Muscle of leg (tissue), 11 donors: Measurements from ENCODE around the gene RAD51AP1. TPM values are rescaled to one million over a fixed set of nuclear protein-coding genes. Genes with fewer than 3 reads are reported as not detected.
A peak's percentile ranks its signal among the peaks of the same experiment; 100 is the strongest.

Experiments used
- DNase-seq: peaks from one replicate; pipeline ENCODE4 v3.0.0; 2013
- H3K27ac ChIP-seq: one replicate; pipeline ENCODE4 v1.5.1; 2013; ENCODE audit warnings: mild to moderate bottlenecking, low read length, control low read depth
- H3K27me3 ChIP-seq: one replicate; pipeline ENCODE4 v1.6.1; 2013; ENCODE audit warnings: low read length; ENCODE audit not compliant: control insufficient read depth, insufficient read depth
- H3K36me3 ChIP-seq: one replicate; pipeline ENCODE4 v1.6.1; 2013; ENCODE audit warnings: low read length; ENCODE audit not compliant: control insufficient read depth, insufficient read depth
- H3K4me1 ChIP-seq: one replicate; pipeline ENCODE4 v1.6.1; 2013; ENCODE audit warnings: low read length; ENCODE audit not compliant: control insufficient read depth, insufficient read depth
- H3K4me3 ChIP-seq: one replicate; pipeline ENCODE4 v1.5.1; 2013; ENCODE audit warnings: low read length, control low read depth
- H3K9me3 ChIP-seq: replicated peaks from 2 replicates; pipeline ENCODE4 v1.6.1; 2013; ENCODE audit warnings: low read depth, low read length; ENCODE audit not compliant: control insufficient read depth
- WGBS: methylation state at CpG from one replicate; pipeline ENCODE4 v1.1.5; 2013; ENCODE audit warnings: missing lambda C conversion rate; ENCODE audit not compliant: insufficient coverage; 5-methylcytosine and 5-hydroxymethylcytosine counted together
- polyA plus RNA-seq, 8 donors: library from polyadenylated mRNA; unstranded; fragments of 120-200 nt; gene quantifications; one replicate each; pipeline versions ENCODE4 v1.2.1 to v1.2.3, GENCODE V29; 2013; ENCODE audit warnings: inconsistent platforms in 1 of 8, low replicate concordance in 1 of 8; ENCODE audit not compliant: insufficient read length in 8 of 8, insufficient read depth in 1 of 8
- total RNA-seq: library from RNA; stranded (reverse); fragments of 120-200 nt; gene quantifications from one replicate; pipeline ENCODE4 v1.2.4, GENCODE V29; 2013

RAD51AP1 gene
- total and polyA plus RNA-seq, 9 donors, result 9.3 to 19.3 (median 11.7) TPM

GRCh38 chr12:4563336-4563735, 24.6 kb downstream of the RAD51AP1 start:
- H3K4me3 ChIP-seq, result no peak overlapping the region
- no peaks in the 10 kb centered on the region for H3K27me3 ChIP-seq
- no peak overlapping the region for H3K27ac ChIP-seq
- WGBS, result 83% methylated on average over 2 of the region's 3 CpGs
- no peak for DNase-seq
- no peaks in the 10 kb centered on the region for H3K36me3 ChIP-seq
- no peaks in the 10 kb centered on the region for H3K9me3 ChIP-seq
- H3K4me1 ChIP-seq, result peaks cover 8% of the 10 kb centered on the region

- Histone ChIP-seq H3K36me3 (no peaks in the 10 kb centered on the region), H3K9me3 (no peaks in the 10 kb centered on the region), H3K4me1 (peaks cover 8% of the 10 kb centered on the region), H3K27ac (peak overlapping the region; percentile 20), H3K27me3 (no peaks in the 10 kb centered on the region), H3K4me3 (no peak overlapping the region)
- WGBS, result no CpG with 5 or more reads among the region's 5 CpGs
- peak; percentile 39 for DNase-seq
These were observed 26.1 kb downstream of the RAD51AP1 start for GRCh38 chr12:4564818-4565217.

GRCh38 chr12:4566474-4566873, 27.8 kb downstream of the RAD51AP1 start:
- no peaks in the 10 kb centered on the region for H3K9me3 ChIP-seq
- WGBS, result no CpG with 5 or more reads among the region's 2 CpGs
- H3K4me3 ChIP-seq, result no peak overlapping the region
- H3K4me1 ChIP-seq, result peaks cover 8% of the 10 kb centered on the region
- no peaks in the 10 kb centered on the region for H3K36me3 ChIP-seq
- H3K27me3 ChIP-seq, result no peaks in the 10 kb centered on the region
- H3K27ac ChIP-seq, result no peak overlapping the region
- no peak for DNase-seq

DNA sequence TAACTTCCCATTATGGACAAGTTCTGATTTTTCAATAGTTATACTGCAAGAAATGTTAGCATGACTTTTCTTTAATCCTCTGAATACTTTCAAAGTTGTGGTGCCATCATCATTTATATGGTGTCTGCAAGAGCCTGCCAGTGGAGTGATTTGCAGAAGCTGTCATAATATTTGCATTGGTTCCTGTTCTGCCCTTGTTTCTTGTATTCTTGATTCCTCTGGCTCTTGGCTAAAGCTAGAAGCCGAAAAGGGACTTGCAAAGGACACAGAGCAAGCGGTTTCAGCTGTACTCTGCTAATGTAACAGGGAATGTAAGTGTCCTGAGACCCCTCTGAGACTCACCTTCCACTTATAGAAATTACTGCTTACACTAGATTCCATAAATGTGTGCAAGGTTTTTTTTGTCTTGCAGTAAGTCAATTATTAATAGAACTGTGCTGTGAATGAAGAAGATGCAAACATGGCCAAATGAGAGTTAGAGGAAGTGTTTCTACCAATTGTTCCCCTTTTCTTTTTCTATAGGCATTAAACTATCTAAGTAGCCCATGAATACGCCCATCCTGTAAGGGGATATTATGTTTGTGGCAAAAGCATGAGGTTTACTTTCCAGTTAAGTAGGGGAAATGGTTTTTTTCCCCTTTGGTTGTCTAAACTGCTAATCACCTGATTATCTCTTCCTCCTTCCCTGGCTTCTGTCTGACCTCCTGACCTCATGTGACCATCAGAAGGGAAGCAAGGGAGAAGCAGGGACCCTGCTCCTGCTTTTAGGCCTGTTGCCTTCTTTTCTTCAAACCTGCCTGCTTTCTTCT, 28.6 kb downstream of the RAD51AP1 start:
- WGBS, result 60% methylated on average over 1 of the region's 3 CpGs
- peaks cover 1% of the 10 kb centered on the region for H3K4me1 ChIP-seq
- no peaks in the 10 kb centered on the region for H3K27me3 ChIP-seq
- H3K27ac ChIP-seq, result peak overlapping the region; percentile 38
- H3K36me3 ChIP-seq, result no peaks in the 10 kb centered on the region
- DNase-seq, result peak; percentile 75
- no peak overlapping the region for H3K4me3 ChIP-seq
- H3K9me3 ChIP-seq, result no peaks in the 10 kb centered on the region

DNA sequence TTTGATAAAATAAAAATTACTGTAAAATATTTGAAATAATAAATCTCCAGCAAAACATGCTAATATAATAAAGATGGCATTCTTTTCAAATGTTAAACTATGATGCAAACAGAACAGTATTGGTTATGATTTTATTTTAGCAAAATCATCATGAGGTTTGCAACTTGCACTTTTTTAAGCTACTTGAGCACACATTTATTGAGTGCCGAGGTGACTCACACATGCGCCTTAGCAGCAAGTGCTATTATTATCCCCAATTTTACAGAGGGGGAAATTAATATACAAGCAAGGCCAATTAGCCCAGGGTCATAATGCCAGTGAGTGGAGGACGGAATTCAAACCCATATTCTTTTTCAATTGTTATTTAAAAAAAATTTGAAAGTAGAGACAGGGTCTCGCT, 30.6 kb downstream of the RAD51AP1 start:
- H3K4me3 ChIP-seq, result no peak overlapping the region
- H3K27me3 ChIP-seq, result no peaks in the 10 kb centered on the region
- H3K4me1 ChIP-seq, result no peaks in the 10 kb centered on the region
- no peak for DNase-seq
- H3K27ac ChIP-seq, result no peak overlapping the region
- no peaks in the 10 kb centered on the region for H3K9me3 ChIP-seq
- no peaks in the 10 kb centered on the region for H3K36me3 ChIP-seq
- WGBS, result no CpG with 5 or more reads among the region's 4 CpGs

DNA sequence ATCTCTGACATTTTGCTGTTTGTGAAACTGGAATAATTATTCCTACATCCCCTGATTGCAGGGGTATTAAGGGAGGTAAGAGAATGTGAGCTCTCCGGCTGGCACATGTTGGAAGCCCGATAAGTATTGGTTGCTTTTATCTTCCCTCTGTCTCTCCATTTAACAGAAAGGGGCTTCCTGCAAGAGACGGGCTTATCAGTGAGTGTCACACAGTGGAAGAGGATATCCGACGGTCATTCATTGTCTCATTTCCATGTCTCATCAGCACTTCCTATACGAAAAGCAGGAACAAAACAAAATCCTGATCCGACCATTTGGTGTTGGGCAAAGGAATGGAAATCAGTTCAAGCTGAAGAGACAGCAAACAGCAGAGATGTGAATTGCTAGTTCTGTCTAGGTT, 34.0 kb downstream of the RAD51AP1 start:
- peak; percentile 19 for DNase-seq

GRCh38 chr12:4579305-4580102, 40.8 kb downstream of the RAD51AP1 start:
- Histone ChIP-seq H3K36me3 (no peaks in the 10 kb centered on the region), H3K27ac (no peak overlapping the region), H3K9me3 (no peaks in the 10 kb centered on the region), H3K4me3 (no peak overlapping the region), H3K4me1 (peaks cover 4% of the 10 kb centered on the region), H3K27me3 (peaks cover 2% of the 10 kb centered on the region)
- peak; percentile 47 for DNase-seq
- WGBS, result 80% methylated on average over 1 of the region's 8 CpGs

More for the DNA sequence above, 34.0 kb downstream of the RAD51AP1 start:
- Histone ChIP-seq H3K36me3 (no peaks in the 10 kb centered on the region), H3K27me3 (no peaks in the 10 kb centered on the region), H3K4me3 (no peak overlapping the region), H3K27ac (no peak overlapping the region), H3K4me1 (no peaks in the 10 kb centered on the region), H3K9me3 (no peaks in the 10 kb centered on the region)
- 100% methylated on average over 3 of the region's 7 CpGs for WGBS

- DNase-seq, result no peak
- H3K4me1 ChIP-seq, result peaks cover 4% of the 10 kb centered on the region
- no peak overlapping the region for H3K27ac ChIP-seq
- H3K36me3 ChIP-seq, result no peaks in the 10 kb centered on the region
- H3K27me3 ChIP-seq, result peaks cover 2% of the 10 kb centered on the region
- H3K4me3 ChIP-seq, result no peak overlapping the region
- H3K9me3 ChIP-seq, result no peaks in the 10 kb centered on the region
- 58% methylated on average over 2 of the region's 3 CpGs for WGBS
These were observed 41.6 kb downstream of the RAD51AP1 start for GRCh38 chr12:4580281-4580688.

DNA sequence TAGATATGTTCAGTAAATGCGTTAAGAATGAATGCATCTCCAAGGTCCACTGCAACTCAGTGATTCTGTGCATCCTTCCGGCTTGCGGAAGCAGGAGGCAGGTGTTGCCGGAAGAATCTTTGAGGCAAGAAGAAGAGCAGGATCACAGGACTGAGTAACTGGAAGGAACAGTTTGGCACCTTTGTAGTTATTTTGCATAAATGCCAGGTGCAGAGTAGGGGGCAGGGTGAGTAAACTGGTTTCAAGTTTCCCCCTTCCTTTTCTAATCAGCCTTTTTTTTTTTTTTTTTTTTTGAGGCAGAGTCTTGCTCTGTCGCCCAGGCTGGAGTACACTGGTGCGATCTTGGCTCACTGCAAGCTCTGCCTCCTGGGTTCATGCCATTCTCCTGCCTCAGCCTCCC, 45.6 kb downstream of the RAD51AP1 start:
- Histone ChIP-seq H3K27ac (no peak overlapping the region), H3K9me3 (no peaks in the 10 kb centered on the region), H3K27me3 (peaks cover 3% of the 10 kb centered on the region), H3K4me1 (peaks cover 4% of the 10 kb centered on the region), H3K4me3 (no peak overlapping the region), H3K36me3 (no peaks in the 10 kb centered on the region)
- DNase-seq, result no peak
- 86% methylated on average over 3 of the region's 6 CpGs for WGBS

DNA sequence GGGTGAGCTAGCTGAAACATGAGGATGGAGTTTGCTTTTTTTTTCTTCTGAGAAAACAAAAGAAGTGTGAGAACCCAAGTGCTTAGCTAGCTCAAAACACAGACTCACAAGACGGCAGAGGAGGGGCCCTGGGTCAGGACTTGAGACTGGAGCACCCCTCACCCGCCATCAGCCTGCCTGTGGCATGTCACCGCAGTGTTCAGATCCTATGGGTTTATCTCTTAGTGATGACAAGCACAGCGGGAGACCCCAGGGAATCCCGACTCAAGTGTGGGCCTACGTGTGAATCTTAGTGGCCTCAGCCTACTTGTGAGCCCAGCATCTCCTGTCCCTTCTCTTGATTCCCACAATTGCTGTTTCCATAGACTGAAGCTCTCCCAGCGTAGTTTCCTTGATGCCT, 46.2 kb downstream of the RAD51AP1 start:
- DNase-seq, result no peak
- Histone ChIP-seq H3K4me3 (no peak overlapping the region), H3K27ac (no peak overlapping the region), H3K4me1 (peaks cover 4% of the 10 kb centered on the region), H3K9me3 (no peaks in the 10 kb centered on the region), H3K27me3 (peaks cover 3% of the 10 kb centered on the region), H3K36me3 (no peaks in the 10 kb centered on the region)
- WGBS, result 74% methylated on average over 5 of the region's 7 CpGs
